Epithelial cell of umbilical artery (primary cell): ENCODE data around the gene LCN15. TPM values are rescaled to one million over a fixed set of nuclear protein-coding genes. Genes with fewer than 3 reads are reported as not detected.

Experiments
- total RNA-seq: library from RNA; depleted of rRNA; stranded (reverse); fragments of >200 nt; gene quantifications from 2 replicates; pipeline ENCODE4 v1.2.3, GENCODE V29; 2014

The LCN15 gene, protein sequence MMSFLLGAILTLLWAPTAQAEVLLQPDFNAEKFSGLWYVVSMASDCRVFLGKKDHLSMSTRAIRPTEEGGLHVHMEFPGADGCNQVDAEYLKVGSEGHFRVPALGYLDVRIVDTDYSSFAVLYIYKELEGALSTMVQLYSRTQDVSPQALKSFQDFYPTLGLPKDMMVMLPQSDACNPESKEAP
- not detected in 2 replicates for total RNA-seq

DNA sequence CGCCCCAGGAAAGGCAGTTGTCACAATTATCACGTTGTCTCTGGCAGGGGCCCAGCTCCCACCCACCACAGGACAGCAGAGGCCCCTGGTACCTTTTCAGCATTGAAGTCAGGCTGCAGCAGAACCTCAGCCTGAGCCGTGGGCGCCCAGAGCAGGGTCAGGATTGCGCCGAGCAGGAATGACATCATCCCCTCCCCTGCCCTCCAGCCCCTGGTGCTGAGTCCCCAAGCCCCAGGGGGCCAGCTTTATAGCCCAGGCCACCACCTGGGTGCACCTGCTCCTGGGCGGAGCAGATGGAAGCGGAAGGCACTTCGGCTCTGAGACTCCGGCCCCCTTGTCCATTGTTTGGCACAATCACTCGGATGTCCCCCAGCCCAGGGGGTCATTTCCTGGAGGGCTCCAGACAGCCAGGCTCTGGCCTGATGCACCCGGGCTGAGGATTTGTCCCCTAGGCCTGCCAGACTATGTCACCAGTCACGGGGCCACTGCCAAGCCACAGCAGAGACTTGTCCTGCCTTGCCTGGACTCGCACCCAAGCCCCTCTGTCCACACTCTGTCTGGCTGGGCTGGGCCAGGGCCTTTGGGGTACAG, at the start of gene LCN15:
LCN15 (minus strand) TSS at position 218 of the 591 bp plus-strand sequence; CDS start at position 188, 30 bp downstream.

GRCh38 chr9:136807281-136808074, 43.2 kb upstream of the LCN15 start, which contains the start of gene RABL6:
TSS of gene RABL6 (plus strand) at chr9:136807948. CDS start at chr9:136808197, 249 bp downstream.

GRCh38 chr9:136796238-136796774, 32.0 kb upstream of the LCN15 start, which contains the start of gene CCDC183:
TSS of gene CCDC183 (plus strand) at chr9:136796338. CDS start at chr9:136796398, 60 bp downstream.

GRCh38 chr9:136790640-136791515, 26.6 kb upstream of the LCN15 start, which contains the start of gene TMEM141:
TSS of gene TMEM141 (plus strand) at chr9:136791344. CDS start at chr9:136791371, 27 bp downstream.

DNA sequence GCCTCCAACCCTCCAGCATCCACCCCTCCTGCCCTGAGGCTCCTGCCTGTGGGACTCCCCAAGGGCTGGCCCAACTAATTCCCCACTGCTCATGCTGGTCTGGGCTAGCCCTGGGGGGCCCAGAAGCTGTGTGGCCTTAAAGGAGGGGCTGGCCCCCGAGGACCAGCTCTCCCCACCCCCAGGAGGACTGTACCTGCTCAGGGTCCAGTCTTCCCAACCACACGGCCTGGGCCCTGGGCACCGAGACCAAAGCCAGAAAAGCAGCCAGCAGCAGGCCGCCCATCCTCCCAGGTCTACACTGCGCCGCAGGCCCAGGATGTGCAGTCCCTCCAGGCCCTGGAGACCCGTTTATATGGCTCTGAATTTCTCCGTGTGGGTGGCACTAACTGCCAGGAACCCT, 16.1 kb downstream of the LCN15 start, which contains the start of gene LCN6:
LCN6 (minus strand) TSS at position 325 of the 400 bp plus-strand sequence; CDS start at position 283, 42 bp downstream.

GRCh38 chr9:136742591-136743391, 21.5 kb downstream of the LCN15 start, which contains the start of gene LCN10:
TSS of gene LCN10 (minus strand) at chr9:136742940. CDS start at chr9:136742903, 37 bp downstream.

DNA sequence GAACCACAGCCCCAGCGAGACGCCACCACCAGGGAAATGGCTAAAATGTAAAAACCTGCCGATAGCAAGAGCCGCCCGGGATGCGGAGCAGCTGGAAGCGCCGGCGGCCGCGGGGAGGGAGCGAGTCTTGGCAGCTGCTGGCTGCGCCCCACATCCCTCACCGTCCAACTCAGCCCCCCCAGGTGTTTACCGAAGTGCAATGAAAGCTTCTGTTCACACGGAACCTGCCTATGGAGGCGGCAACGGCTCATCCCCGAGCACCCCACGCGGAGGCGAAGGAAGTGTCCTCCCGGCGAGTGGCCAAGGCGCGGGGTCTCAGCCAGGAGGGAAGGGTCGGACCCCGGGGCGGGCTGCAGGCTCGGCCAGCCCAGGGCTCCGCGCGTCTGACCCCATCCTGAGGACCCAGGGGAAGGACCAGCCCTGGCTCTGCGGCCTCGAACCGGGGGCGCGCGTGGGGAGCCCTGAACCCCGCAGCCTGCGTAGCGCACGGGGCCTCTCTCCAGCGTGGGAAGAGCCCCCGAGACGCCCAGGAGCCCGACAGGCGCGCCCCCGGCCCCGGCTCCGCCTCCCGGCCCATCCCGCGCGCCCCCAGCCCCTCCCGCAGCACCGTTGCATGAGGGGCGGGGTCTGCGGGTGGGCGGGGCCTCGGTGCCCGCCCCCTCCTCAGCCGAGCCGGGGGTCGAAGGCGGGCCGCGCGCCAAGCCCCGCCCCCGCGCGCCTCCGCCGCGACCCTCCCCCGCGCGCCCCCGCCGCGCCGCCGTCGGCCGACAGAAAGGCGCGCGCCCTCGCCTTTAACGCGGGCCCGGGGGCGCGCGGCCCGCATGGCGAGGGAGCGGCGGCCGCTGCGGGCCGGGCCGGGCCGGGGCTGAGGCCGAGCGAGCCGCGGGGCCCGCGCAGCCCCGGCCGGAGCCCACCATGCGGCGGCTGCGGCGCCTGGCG, 52.3 kb downstream of the LCN15 start, which contains the start of gene DIPK1B:
DIPK1B (plus strand) TSS at position 822 of the 939 bp plus-strand sequence; CDS start at position 916, 94 bp downstream.

Other genes starting within 250 kb of the LCN15 start
- gene NOTCH1, start 218.5 kb downstream of the LCN15 start, total RNA-seq = 69.9 and 99.1 TPM in 2 replicates
- 532 and 626 TPM in 2 replicates for gene EGFL7, start 101.6 kb downstream of the LCN15 start, total RNA-seq
- 33.3 and 37.7 TPM in 2 replicates for gene AGPAT2, start 77.1 kb downstream of the LCN15 start, total RNA-seq
- 171 and 201 TPM in 2 replicates for gene DIPK1B, start 51.9 kb downstream of the LCN15 start, total RNA-seq
- gene LCN10, start 21.6 kb downstream of the LCN15 start, total RNA-seq = not detected in 2 replicates
- gene LCN6, start 16.0 kb downstream of the LCN15 start, total RNA-seq = not detected in 2 replicates
- not detected in 2 replicates for gene LCN8, start 6.3 kb downstream of the LCN15 start, total RNA-seq
- 105 and 109 TPM in 2 replicates for gene TMEM141, start 26.8 kb upstream of the LCN15 start, total RNA-seq
- gene CCDC183, start 31.8 kb upstream of the LCN15 start, total RNA-seq = under 0.01 and 0.46 TPM in 2 replicates
- gene RABL6, start 43.4 kb upstream of the LCN15 start, total RNA-seq = 57.9 and 64.6 TPM in 2 replicates
- 0.61 and 0.65 TPM in 2 replicates for gene AJM1, start 78.0 kb upstream of the LCN15 start, total RNA-seq
- gene PHPT1, start 84.9 kb upstream of the LCN15 start, total RNA-seq = 91.8 and 130 TPM in 2 replicates
- gene MAMDC4, start 87.8 kb upstream of the LCN15 start, total RNA-seq = 0.32 and 1.5 TPM in 2 replicates
- gene EDF1, start 101.8 kb upstream of the LCN15 start, total RNA-seq = 352 and 430 TPM in 2 replicates
- gene TRAF2, start 122.0 kb upstream of the LCN15 start, total RNA-seq = 11.1 and 11.4 TPM in 2 replicates
- 124 and 151 TPM in 2 replicates for gene FBXW5, start 180.2 kb upstream of the LCN15 start, total RNA-seq
- not detected in 2 replicates for gene C8G, start 180.7 kb upstream of the LCN15 start, total RNA-seq
- not detected in 2 replicates for gene LCN12, start 187.8 kb upstream of the LCN15 start, total RNA-seq
- gene PTGDS, start 213.0 kb upstream of the LCN15 start, total RNA-seq = 0.65 TPM in 1 of 2 replicates, not detected in the other
- gene LCNL1, start 218.5 kb upstream of the LCN15 start, total RNA-seq = not detected in 2 replicates
- 18.8 and 26.0 TPM in 2 replicates for gene PAXX, start 227.9 kb upstream of the LCN15 start, total RNA-seq
- gene CLIC3, start 232.1 kb upstream of the LCN15 start, total RNA-seq = 0.32 TPM in 1 of 2 replicates, not detected in the other